Caco-2 (cell line): Measurements from ENCODE around the gene RNPEP. TPM values are rescaled to one million over a fixed set of nuclear protein-coding genes. Genes with fewer than 3 reads are reported as not detected.

Source experiments
- BruUV-seq: library from RNA; stranded (reverse); fragments of 400-500 nt; replicated peaks from 2 replicates; lab custom pipeline; 2021; lab: Mats Ljungman, UMichigan
- CTCF ChIA-PET: fragments of 300-600 bp; sonication (Branson Sonifier 250); formaldehyde crosslinking; loops from one replicate; lab custom pipeline; 2022; ENCODE audit warnings: antibody characterized with exemption; lab: Charles Lee
- POLR2A ChIA-PET: fragments of 300-600 bp; sonication (Branson Sonifier 250); formaldehyde crosslinking; loops from one replicate; lab custom pipeline; 2022; ENCODE audit warnings: antibody characterized with exemption; lab: Charles Lee
- DNase-seq, 2 experiments: peaks; one replicate each; pipeline versions ENCODE4 v3.0.0 to v3.0.0-alpha.2; 2020 to 2022
- H3K27me3 ChIP-seq: replicated peaks from 2 replicates; pipeline ENCODE4 v1.6.0; 2011; ENCODE audit warnings: low read length; ENCODE audit not compliant: control insufficient read depth, insufficient read depth
- H3K36me3 ChIP-seq: 2 replicates; pipeline ENCODE4 v1.5.1; 2011; ENCODE audit warnings: low read length; ENCODE audit not compliant: control insufficient read depth, insufficient read depth
- H3K4me1 ChIP-seq: fragments of 250-450 bp; sonication (Bioruptor Pico); 2 replicates; pipeline ENCODE4 v1.5.1; 2020; ENCODE audit warnings: mild to moderate bottlenecking
- H3K4me3 ChIP-seq: 2 replicates; pipeline ENCODE4 v1.5.1; 2011; ENCODE audit warnings: low read depth, mild to moderate bottlenecking, control low read depth, low read length
- H3K9me3 ChIP-seq: fragments of 250-450 bp; sonication (Bioruptor Pico); 2 replicates; pipeline ENCODE4 v1.5.1; 2020; ENCODE audit warnings: mild to moderate bottlenecking, moderate library complexity
- H3K27ac Mint-ChIP-seq: one replicate; pipeline ENCODE4 v1.8.0; 2022; ENCODE audit warnings: mixed read lengths; ENCODE audit not compliant: unreplicated experiment
- H3K27me3 Mint-ChIP-seq: one replicate; pipeline ENCODE4 v1.8.0; 2022; ENCODE audit warnings: mixed read lengths; ENCODE audit not compliant: insufficient read depth, unreplicated experiment
- H3K36me3 Mint-ChIP-seq: one replicate; pipeline ENCODE4 v1.8.0; 2022; ENCODE audit warnings: mild to moderate bottlenecking, mixed read lengths; ENCODE audit not compliant: insufficient read depth, unreplicated experiment
- H3K4me1 Mint-ChIP-seq: one replicate; pipeline ENCODE4 v1.8.0; 2022; ENCODE audit warnings: low read depth, mixed read lengths; ENCODE audit not compliant: unreplicated experiment
- H3K4me3 Mint-ChIP-seq: one replicate; pipeline ENCODE4 v1.8.0; 2022; ENCODE audit warnings: mild to moderate bottlenecking, moderate library complexity, mixed read lengths; ENCODE audit not compliant: unreplicated experiment
- H3K9me3 Mint-ChIP-seq: one replicate; pipeline ENCODE4 v1.8.0; 2022; ENCODE audit warnings: mixed read lengths; ENCODE audit not compliant: unreplicated experiment
- CTCF ChIP-seq, 2 experiments: fragments of 200-600 bp in 1 of 2; IDR thresholded peaks; 1 replicate in 1 of 2; 2 replicates in 1 of 2; pipeline versions ENCODE4 v1.5.1 to v1.8.0; 2011 to 2022; ENCODE audit warnings: antibody characterized with exemption in 1 of 2, control low read depth in 1 of 2, inconsistent platforms in 1 of 2, low read depth in 1 of 2, low read length in 1 of 2, mild to moderate bottlenecking in 1 of 2, moderate library complexity in 1 of 2; ENCODE audit not compliant: insufficient read depth in 1 of 2, severe bottlenecking in 1 of 2, unreplicated experiment in 1 of 2
- intact Hi-C: fragments of 100-400 bp; cut with micrococcal nuclease; formaldehyde crosslinking; loops from one replicate; pipeline ENCODE4 v1.10.0; 2022; ENCODE audit not compliant: unreplicated experiment
- total RNA-seq: library from RNA; stranded (reverse); gene quantifications from 2 replicates; pipeline ENCODE4 v1.2.3, GENCODE V29; 2022

Gene RNPEP
- total RNA-seq, 1 experiment from 2014 or later = 75.9 TPM

GRCh38 chr1:201989354-201990128 lies 7.1 kb downstream of the RNPEP start:
- Histone ChIP-seq H3K36me3 (peaks cover 7% of the 10 kb centered on the region), H3K9me3 (no peaks in the 10 kb centered on the region), H3K27me3 (no peaks in the 10 kb centered on the region), H3K4me3 (no peak overlapping the region), H3K4me1 (peaks cover under 1% of the 10 kb centered on the region; the same call in 1 of the 2 replicates)
- no peaks in the 10 kb centered on the region for H3K27me3 Mint-ChIP-seq
- peaks cover 6% of the 10 kb centered on the region for H3K4me1 Mint-ChIP-seq
- peak in 1 of 2 experiments; percentile 7 for DNase-seq
- CTCF ChIA-PET = no interaction called here
- H3K36me3 Mint-ChIP-seq = peaks cover 65% of the 10 kb centered on the region
- H3K4me3 Mint-ChIP-seq = no peak overlapping the region
- intact Hi-C loops = no loop called here
- no TSS peak for BruUV-seq
- no peak overlapping the region for H3K27ac Mint-ChIP-seq
- H3K9me3 Mint-ChIP-seq = no peaks in the 10 kb centered on the region
- POLR2A ChIA-PET = interaction anchor here (1.4 kb wide), 1 partner anchor 20 kb away, joined by 3 read pairs; the partner anchor contains the start of gene ELF3
- TF ChIP-seq CTCF (IDR thresholded peaks at IDR 0.05; ENCODE audit: insufficient read depth in 1 of 2, low read depth in 1 of 2, low read length in 1 of 2, severe bottlenecking in 1 of 2, unreplicated experiment in 1 of 2) = no peak

GRCh38 chr1:201990427-201990826 lies 8.0 kb downstream of the RNPEP start:
- H3K9me3 ChIP-seq = no peaks in the 10 kb centered on the region
- H3K27ac Mint-ChIP-seq = no peak overlapping the region
- ChIA-PET CTCF (no interaction called here), POLR2A (no interaction called here)
- peaks cover 7% of the 10 kb centered on the region for H3K36me3 ChIP-seq
- no peak overlapping the region for H3K4me3 Mint-ChIP-seq
- peaks cover 73% of the 10 kb centered on the region for H3K36me3 Mint-ChIP-seq
- H3K4me1 ChIP-seq = no peaks in the 10 kb centered on the region
- TF ChIP-seq CTCF (IDR thresholded peaks at IDR 0.05; ENCODE audit: insufficient read depth in 1 of 2, low read depth in 1 of 2, low read length in 1 of 2, severe bottlenecking in 1 of 2, unreplicated experiment in 1 of 2) = no peak
- no peaks in the 10 kb centered on the region for H3K27me3 Mint-ChIP-seq
- intact Hi-C loops = no loop called here
- no peaks in the 10 kb centered on the region for H3K27me3 ChIP-seq
- BruUV-seq = no TSS peak
- no peak overlapping the region for H3K4me3 ChIP-seq
- H3K9me3 Mint-ChIP-seq = no peaks in the 10 kb centered on the region
- peak in 1 of 2 experiments; percentile 10 for DNase-seq
- peaks cover 6% of the 10 kb centered on the region for H3K4me1 Mint-ChIP-seq

DNA sequence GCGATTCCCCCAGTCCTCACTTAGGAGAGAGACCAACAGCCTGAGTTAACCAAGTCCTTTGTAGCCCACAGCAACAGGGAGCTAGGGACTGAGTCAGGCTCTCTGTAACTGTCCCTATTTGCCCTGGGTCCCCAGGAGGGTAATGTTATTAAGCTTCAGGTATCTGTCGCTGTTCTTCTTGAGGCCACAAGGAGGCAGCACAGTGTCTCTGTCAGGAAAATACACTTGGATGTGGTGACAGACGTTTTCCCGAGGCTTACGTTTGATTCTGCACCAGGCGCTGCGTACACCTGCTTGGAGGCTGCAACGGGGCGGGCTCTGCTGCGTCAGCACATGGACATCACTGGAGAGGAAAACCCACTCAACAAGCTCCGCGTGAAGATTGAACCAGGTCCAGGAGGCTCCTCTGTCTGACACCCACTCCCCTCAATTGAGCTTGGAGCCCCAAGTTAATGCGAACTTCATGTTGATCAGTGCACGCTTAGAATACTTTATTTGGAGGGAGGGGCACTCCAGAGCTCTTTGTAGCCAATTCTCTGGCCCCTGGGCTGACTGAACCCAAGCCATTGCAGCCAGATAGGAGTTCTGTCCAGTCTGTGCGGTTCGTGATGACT lies 17.3 kb downstream of the RNPEP start:
- no TSS peak for BruUV-seq
- H3K36me3 Mint-ChIP-seq = peaks cover 97% of the 10 kb centered on the region
- no peaks in the 10 kb centered on the region for H3K9me3 Mint-ChIP-seq
- H3K4me3 ChIP-seq = no peak overlapping the region
- H3K36me3 ChIP-seq = peaks cover 7% of the 10 kb centered on the region; the same call in 1 of the 2 replicates
- intact Hi-C loops = loop anchor here (1.0 to 2.0 kb wide), 2 partner anchors 17 to 120 kb away; partner anchors contain the start of gene RNPEP
- DNase-seq = peak; percentile 54 to 63
- CTCF ChIA-PET = interaction anchor here (0.5 to 4.9 kb wide), 16 partner anchors 8 to 190 kb away, joined by 3 to 30 read pairs (median 4); partner anchors contain the start of genes ELF3 and GPR37L1
- no peaks in the 10 kb centered on the region for H3K27me3 Mint-ChIP-seq
- no peak overlapping the region for H3K4me3 Mint-ChIP-seq
- H3K27ac Mint-ChIP-seq = no peak overlapping the region
- H3K9me3 ChIP-seq = no peaks in the 10 kb centered on the region
- H3K27me3 ChIP-seq = no peaks in the 10 kb centered on the region
- peaks cover 12% of the 10 kb centered on the region for H3K4me1 Mint-ChIP-seq
- peak; percentile 80 to 85 for TF ChIP-seq CTCF (IDR thresholded peaks at IDR 0.05; ENCODE audit: insufficient read depth in 1 of 2, low read depth in 1 of 2, low read length in 1 of 2, severe bottlenecking in 1 of 2, unreplicated experiment in 1 of 2)
- 0 out of 2 replicates have a peak, but pooled peaks cover 5% of the 10 kb centered on the region for H3K4me1 ChIP-seq
- POLR2A ChIA-PET = interaction anchor here (0.5 to 1.3 kb wide), 4 partner anchors 8 to 114 kb away, joined by 3 to 12 read pairs (median 6); partner anchors contain the start of gene ELF3
